GM12874 (cell line): ENCODE measurements around the gene PRMT7.

Experiments
- CTCF ChIP-seq: IDR thresholded peaks from 2 replicates; pipeline ENCODE4 v1.5.1; 2011; ENCODE audit warnings: low read depth, mild to moderate bottlenecking, control low read depth, low read length, moderate library complexity; ENCODE audit not compliant: insufficient read depth

Gene PRMT7

GRCh38 chr16:68310774-68311511 lies at the start of gene PRMT7, which contains the start of gene SLC7A6OS:
Gene PRMT7 (plus strand): TSS chr16:68311019. CDS start chr16:68315980, 4,961 bp downstream.
Gene SLC7A6OS (minus strand): TSS chr16:68310946. CDS start chr16:68310926, 20 bp downstream.
- 0 out of 2 replicates have a peak, but pooled peaks have one; percentile 11 for TF ChIP-seq CTCF

DNA sequence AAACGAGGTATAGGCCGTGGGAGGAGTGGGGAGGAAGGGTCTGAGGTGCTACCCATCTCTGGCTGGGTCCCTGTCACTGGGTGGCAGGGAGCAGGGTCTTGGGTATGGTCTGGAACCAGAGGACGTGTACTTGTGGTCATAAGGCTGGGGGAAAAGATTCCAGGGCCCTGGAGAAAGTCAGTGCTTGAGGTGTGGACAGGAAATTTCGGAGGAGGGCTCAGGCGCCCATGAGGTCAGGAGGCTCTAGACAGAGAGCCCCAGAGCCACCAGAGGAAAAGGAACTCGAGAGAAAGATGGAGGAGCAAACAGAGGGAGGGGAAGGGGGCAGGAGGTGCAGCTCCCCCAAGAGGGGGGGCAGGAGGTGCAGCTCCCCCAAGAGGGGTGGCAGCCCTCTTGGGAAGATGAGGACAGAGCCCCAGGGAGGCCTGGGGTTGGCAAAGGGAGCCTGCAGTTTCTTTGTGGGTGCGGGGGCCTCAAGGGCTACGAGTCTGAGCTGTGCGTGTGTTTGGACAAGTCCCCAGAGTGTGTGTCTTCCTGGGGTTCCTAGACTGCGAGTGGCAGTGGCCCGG lies 47.2 kb upstream of the PRMT7 start:
- no peak for TF ChIP-seq CTCF

DNA sequence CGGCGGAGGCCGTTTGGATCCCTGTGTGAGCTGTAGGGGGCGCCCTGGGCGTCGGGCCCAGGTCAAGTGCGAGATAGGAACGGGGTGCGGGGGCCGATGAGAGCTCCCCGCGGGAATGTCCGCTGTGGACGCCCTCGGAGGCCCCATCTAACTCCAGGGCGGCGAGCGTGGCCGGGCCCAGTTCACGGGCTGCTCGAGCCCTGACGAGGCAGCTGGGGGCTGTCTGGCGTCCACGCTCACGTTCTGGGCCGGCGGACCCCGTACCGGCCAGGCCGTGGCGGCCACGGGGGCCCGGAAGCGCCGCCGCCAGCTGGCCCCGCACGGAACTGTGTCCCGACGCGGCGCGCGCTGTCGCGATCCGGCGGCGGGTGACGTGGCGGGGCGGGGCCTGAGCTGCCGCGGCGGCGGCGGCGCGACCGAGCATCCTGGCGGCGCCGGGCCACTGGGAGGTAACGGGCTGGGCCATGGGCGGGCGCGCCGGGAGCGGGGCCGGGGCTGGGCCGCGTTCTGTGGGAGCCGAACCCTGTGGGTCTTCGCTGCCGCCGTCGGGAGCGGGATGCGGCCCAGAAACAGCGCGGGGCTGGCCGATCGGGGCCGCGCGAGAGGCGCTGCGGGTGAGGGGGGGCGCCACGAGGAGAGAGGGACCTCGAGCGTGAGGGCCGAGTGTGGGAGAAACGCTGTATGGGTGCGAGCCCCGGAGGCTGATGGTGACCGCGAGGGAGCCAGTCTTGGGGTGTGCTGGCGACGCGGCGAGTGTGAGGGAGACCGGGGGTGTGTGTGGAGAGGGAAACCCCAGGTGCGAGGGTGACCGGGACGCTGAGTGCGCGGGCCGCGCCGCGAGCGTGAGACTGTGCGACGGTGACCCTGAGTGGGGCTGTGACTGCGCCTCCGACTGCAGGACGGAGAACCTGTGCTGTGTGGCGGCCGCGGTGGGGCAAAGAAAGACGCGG lies 46.4 kb upstream of the PRMT7 start, which contains the start of gene SLC7A6:
Gene SLC7A6 (plus strand): TSS at position 399 of the 950 bp plus-strand sequence. CDS start 10,201 bp downstream, outside the sequence.
- peak; percentile 82 for TF ChIP-seq CTCF

GRCh38 chr16:68265078-68265920 lies 45.5 kb upstream of the PRMT7 start:
- TF ChIP-seq CTCF, result no peak

DNA sequence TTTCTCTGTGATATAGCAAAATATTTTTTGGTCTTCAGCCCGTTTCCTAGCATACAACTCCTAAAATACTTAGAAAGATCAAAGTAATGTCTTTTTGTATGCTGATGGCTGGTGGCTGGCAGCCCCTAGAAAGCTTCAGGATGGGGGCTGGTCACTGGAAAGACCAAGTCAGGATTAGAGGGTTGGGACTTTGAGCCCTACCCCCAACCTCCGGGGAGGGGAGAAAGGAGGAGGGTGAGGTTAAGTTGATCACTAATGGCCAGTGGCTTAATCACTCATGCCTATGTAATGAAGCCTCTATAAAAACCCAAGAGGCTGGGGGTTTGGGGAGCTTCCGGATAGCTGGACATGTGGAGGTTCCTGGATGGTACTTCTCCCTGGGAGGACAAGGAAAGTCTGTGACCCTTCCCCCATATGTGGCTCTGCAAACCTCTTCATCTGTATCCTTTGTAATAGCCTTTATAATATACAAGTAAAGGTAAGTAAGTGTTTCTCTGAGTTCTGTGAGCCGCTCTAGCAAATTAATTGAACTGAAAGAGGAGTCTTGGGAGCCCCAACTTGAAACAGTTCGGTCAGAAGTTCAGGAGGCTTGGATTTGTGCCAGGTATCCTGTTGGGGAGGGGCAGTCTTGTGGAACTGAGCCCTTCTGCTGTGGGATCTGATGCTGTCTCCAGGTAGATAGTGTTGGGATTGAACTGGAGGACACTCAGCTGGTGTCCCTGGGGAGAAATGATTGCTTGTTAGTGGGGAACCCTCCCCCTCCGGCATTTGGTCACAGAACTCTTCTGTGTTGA lies 43.0 kb upstream of the PRMT7 start:
- TF ChIP-seq CTCF, result no peak

DNA sequence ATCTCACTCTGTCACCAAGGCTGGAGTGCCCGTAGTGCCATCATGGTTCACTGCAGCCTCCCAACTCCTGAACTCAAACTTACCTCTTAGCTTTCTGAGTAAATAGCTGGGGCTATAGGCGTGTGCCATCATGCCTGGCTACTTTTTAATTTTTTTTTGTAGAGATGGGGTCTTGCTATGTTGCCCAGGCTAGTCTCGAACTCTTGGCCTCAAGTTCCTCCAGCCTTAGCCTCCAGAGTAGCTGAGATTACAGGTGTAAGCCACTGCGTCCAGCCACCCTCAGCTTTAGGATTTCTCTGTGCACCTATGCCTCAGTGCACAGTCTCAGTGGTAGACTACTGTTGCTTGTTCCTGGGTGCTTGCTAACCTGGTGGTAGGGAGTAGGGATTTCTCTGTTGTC lies 41.0 kb upstream of the PRMT7 start:
- TF ChIP-seq CTCF, result no peak
